ENCODE measurements around the gene ZNF330.
"Not testable (repeated sequence)": the region's sequence is repeated elsewhere in the genome, so short reads cannot be mapped to it uniquely, and the experiment has no call there.

The ZNF330 gene

GRCh38 chr4:141220691-141221659, at the start of gene ZNF330:
ZNF330 (plus strand) TSS chr4:141220895; CDS start chr4:141222372, 1,477 bp downstream.
- peak; percentile 91 for DNase-seq

- no peak for DNase-seq
Observed at GRCh38 chr4:141174457-141174856, 46.2 kb upstream of the ZNF330 start.

- no peak for DNase-seq
Observed at GRCh38 chr4:141177171-141177570, 43.5 kb upstream of the ZNF330 start.

- no peak for DNase-seq
Observed at GRCh38 chr4:141179474-141180373, 41.0 kb upstream of the ZNF330 start.

- DNase-seq: no peak
Observed at GRCh38 chr4:141180991-141181761, 39.5 kb upstream of the ZNF330 start.

- DNase-seq: not testable (repeated sequence)
Observed at GRCh38 chr4:141183491-141183890, 37.2 kb upstream of the ZNF330 start.

GRCh38 chr4:141192564-141192963, 28.1 kb upstream of the ZNF330 start:
- no peak for DNase-seq

- DNase-seq: no peak
Observed at GRCh38 chr4:141193516-141194034, 27.1 kb upstream of the ZNF330 start.

GRCh38 chr4:141195095-141195707, 25.5 kb upstream of the ZNF330 start:
- DNase-seq: no peak

- DNase-seq: no peak
Observed at GRCh38 chr4:141196227-141196933, 24.3 kb upstream of the ZNF330 start.

GRCh38 chr4:141207961-141208360, 12.7 kb upstream of the ZNF330 start:
- DNase-seq: no peak

GRCh38 chr4:141210168-141210567, 10.5 kb upstream of the ZNF330 start:
- DNase-seq: no peak

- no peak for DNase-seq
Observed at GRCh38 chr4:141213550-141213991, 7.1 kb upstream of the ZNF330 start.

- no peak for DNase-seq
Observed at GRCh38 chr4:141215030-141215429, 5.7 kb upstream of the ZNF330 start.

- no peak for DNase-seq
Observed at GRCh38 chr4:141216002-141216761, 4.5 kb upstream of the ZNF330 start.

GRCh38 chr4:141220271-141220670, 424 bp upstream of the ZNF330 start:
- DNase-seq: no peak

- DNase-seq: no peak
Observed at GRCh38 chr4:141223418-141223817, 2.7 kb downstream of the ZNF330 start.

GRCh38 chr4:141227280-141227679, 6.6 kb downstream of the ZNF330 start:
- DNase-seq: not testable (repeated sequence)

GRCh38 chr4:141229408-141230101, 8.9 kb downstream of the ZNF330 start:
- no peak for DNase-seq

GRCh38 chr4:141233673-141234072, 13.0 kb downstream of the ZNF330 start:
- DNase-seq: no peak
